Measurements from ENCODE around the gene FGR. TPM values are rescaled to one million over a fixed set of nuclear protein-coding genes. Genes with fewer than 3 reads are reported as not detected.

FGR gene
- total RNA-seq, 2 experiments from 2014 or later = 0.51 to 0.56 TPM

GRCh38 chr1:27612718-27613117, 22.3 kb downstream of the FGR start:
- Mint-ChIP-seq H3K27ac (no peak overlapping the region), H3K9me3 (no peaks in the 10 kb centered on the region), H3K36me3 (ENCODE audit: low read depth) (no peaks in the 10 kb centered on the region), H3K4me3 (no peak overlapping the region), H3K27me3 (no peaks in the 10 kb centered on the region), H3K4me1 (ENCODE audit: low read depth) (peaks cover 32% of the 10 kb centered on the region)
- no peak for TF ChIP-seq CTCF (IDR thresholded peaks at IDR 0.05)
- intact Hi-C loops (cut with micrococcal nuclease) = no loop called here
- POLR2A ChIA-PET = interaction anchor here (13.7 kb wide), 1 partner anchor 51 kb away, joined by 98 read pairs; no protein-coding TSS in a partner anchor
- CTCF ChIA-PET = interaction anchor here (13.9 to 25.3 kb wide), 2 partner anchors 6 to 54 kb away, joined by 113 to 533 read pairs; partner anchors contain the start of genes AHDC1 and IFI6
- no peak for ATAC-seq
- no peak for DNase-seq

GRCh38 chr1:27611450-27611849, 23.5 kb downstream of the FGR start:
- ChIA-PET POLR2A (interaction anchor here (0.9 to 13.7 kb wide), 3 partner anchors 38 to 52 kb away, joined by 3 to 98 read pairs (median 4); no protein-coding TSS in a partner anchor), CTCF (interaction anchor here (1.0 to 25.3 kb wide), 8 partner anchors 11 to 315 kb away, joined by 3 to 533 read pairs (median 3); partner anchors contain the start of gene IFI6)
- no peaks in the 10 kb centered on the region for H3K27me3 Mint-ChIP-seq
- intact Hi-C loops (cut with micrococcal nuclease) = no loop called here
- H3K9me3 Mint-ChIP-seq = no peaks in the 10 kb centered on the region
- peaks cover 28% of the 10 kb centered on the region for H3K4me1 Mint-ChIP-seq (ENCODE audit: low read depth)
- H3K27ac Mint-ChIP-seq = no peak overlapping the region
- H3K4me3 Mint-ChIP-seq = no peak overlapping the region
- no peaks in the 10 kb centered on the region for H3K36me3 Mint-ChIP-seq (ENCODE audit: low read depth)
- no peak for DNase-seq
- no peak for ATAC-seq
- no peak for TF ChIP-seq CTCF (IDR thresholded peaks at IDR 0.05)

- H3K4me1 Mint-ChIP-seq (ENCODE audit: low read depth) = peaks cover 26% of the 10 kb centered on the region
- no peaks in the 10 kb centered on the region for H3K27me3 Mint-ChIP-seq
- no peak for ATAC-seq
- ChIA-PET POLR2A (interaction anchor here (0.7 to 13.7 kb wide), 4 partner anchors 16 to 60 kb away, joined by 3 to 98 read pairs (median 4); no protein-coding TSS in a partner anchor), CTCF (interaction anchor here (1.1 to 25.3 kb wide), 11 partner anchors 10 to 313 kb away, joined by 3 to 533 read pairs (median 5); partner anchors contain the start of genes IFI6 and STX12)
- intact Hi-C loops (cut with micrococcal nuclease) = loop anchor here (5.0 to 10.0 kb wide), 3 partner anchors 52 to 217 kb away; partner anchors contain the start of genes FAM76A and GPR3
- H3K4me3 Mint-ChIP-seq = no peak overlapping the region
- H3K27ac Mint-ChIP-seq = no peak overlapping the region
- DNase-seq = no peak
- no peaks in the 10 kb centered on the region for H3K36me3 Mint-ChIP-seq (ENCODE audit: low read depth)
- no peak for TF ChIP-seq CTCF (IDR thresholded peaks at IDR 0.05)
- no peaks in the 10 kb centered on the region for H3K9me3 Mint-ChIP-seq
Observed at GRCh38 chr1:27609618-27610240, 25.3 kb downstream of the FGR start.

GRCh38 chr1:27609210-27609555, 25.8 kb downstream of the FGR start:
- ChIA-PET CTCF (interaction anchor here (0.6 to 25.3 kb wide), 14 partner anchors 10 to 313 kb away, joined by 3 to 533 read pairs (median 4); partner anchors contain the start of genes IFI6 and STX12), POLR2A (interaction anchor here (0.7 to 13.7 kb wide), 5 partner anchors 17 to 83 kb away, joined by 3 to 98 read pairs (median 3); no protein-coding TSS in a partner anchor)
- Mint-ChIP-seq H3K27me3 (no peaks in the 10 kb centered on the region), H3K9me3 (no peaks in the 10 kb centered on the region), H3K36me3 (ENCODE audit: low read depth) (no peaks in the 10 kb centered on the region), H3K4me1 (ENCODE audit: low read depth) (peaks cover 22% of the 10 kb centered on the region), H3K4me3 (no peak overlapping the region), H3K27ac (no peak overlapping the region)
- DNase-seq = no peak
- no peak for TF ChIP-seq CTCF (IDR thresholded peaks at IDR 0.05)
- intact Hi-C loops (cut with micrococcal nuclease) = loop anchor here (5.0 to 10.0 kb wide), 3 partner anchors 52 to 217 kb away; partner anchors contain the start of genes FAM76A and GPR3
- no peak for ATAC-seq
